Frontal cortex (tissue), 4 donors: ENCODE results near the gene PHYHD1. TPM values are rescaled to one million over a fixed set of nuclear protein-coding genes. Genes with fewer than 3 reads are reported as not detected.

ENCODE experiments used
- DNase-seq, 2 donors: peaks; one replicate each; pipeline ENCODE4 v3.0.0; 2012; ENCODE audit warnings: low spot score in 2 of 2
- FAIRE-seq: peaks from 2 replicates; lab custom pipeline; 2012; peaks lifted over from hg19 to GRCh38; lab: Jason Lieb, UNC
- total RNA-seq: library from RNA; depleted of rRNA; stranded (reverse); fragments of >200 nt; gene quantifications from one replicate; pipeline ENCODE4 v1.2.3, GENCODE V29; 2014
- donor health status: control.
- donor health status: control.
- donor health status: control.

PHYHD1 gene
- total RNA-seq, 1 donor from 2014 or later: 1.2 TPM

DNA sequence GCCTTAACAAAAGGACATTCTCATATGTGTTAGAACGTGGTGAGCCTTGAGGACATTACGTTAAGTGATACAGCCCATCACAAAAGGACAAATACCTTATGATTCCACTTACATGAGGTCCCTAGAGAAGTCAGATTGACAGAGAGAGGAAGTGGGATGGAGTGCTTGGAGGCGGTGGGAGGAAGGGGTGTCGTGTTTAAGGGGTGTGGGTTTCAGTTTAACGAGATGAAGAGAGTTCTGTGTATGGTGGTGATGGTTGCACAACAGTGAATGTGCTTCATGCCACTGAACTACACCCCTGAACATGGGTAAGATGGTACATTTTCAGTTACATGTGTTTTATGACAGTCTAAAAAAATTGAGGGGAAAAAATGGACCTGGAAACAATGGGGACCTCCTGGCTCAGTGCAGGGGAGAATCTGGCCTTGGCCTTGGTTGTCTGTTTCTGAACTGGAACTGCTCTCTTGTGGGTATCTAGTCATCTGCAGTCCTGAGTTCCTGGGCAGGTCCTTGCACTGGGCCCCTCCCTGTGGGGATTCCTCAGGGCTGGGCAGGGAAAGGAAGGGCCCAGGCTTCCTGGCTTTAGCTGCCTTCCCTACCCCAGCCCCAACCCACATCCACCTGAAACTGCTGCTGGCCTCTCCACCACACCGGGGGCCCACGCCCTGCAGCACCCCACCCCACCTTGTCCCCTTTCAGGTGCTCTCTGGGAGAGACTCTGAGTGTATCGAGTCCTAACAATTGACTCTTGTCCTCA is 21.0 kb upstream of the PHYHD1 start:
- DNase-seq (no peak), FAIRE-seq (no peak)

DNA sequence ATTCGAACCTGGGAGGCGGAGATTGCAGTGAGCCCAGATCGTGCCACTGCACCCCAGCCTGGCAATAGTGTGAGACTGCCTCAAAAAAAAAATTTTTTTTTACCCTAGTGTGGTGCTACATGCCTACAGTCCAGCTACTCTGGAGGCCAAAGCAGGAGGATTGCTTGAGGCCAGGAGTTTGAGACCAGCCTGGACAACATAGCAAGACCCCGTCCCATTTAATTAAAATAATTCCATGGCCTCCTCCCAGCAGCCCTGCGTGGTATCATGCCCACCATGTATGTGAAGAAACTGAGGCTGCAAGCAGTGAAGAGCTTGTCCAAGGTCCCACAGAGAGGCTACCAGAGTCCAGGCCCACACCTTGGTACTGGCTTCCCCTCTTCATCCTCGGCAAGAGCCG is 19.4 kb upstream of the PHYHD1 start:
- no peak for DNase-seq
- FAIRE-seq: no peak

DNA sequence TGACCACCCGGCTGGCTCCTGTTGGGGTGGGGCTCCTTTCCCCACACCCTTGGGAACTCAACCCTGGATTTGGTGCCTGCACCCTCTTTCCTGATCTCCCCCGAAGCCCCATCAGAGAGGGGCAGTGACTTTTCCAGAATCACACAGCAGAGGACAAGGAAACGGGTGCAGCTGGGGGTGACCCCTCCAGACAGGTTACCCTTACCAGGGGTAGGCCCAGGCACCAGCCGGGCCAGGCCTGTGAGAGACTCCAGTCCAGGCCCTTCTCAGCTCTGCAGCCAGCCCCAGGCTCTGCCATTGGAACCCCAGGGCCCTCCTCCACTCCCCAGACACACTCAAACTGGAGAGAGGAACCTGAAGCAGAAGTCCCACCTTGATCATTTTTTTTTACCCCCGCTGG is 19.0 kb upstream of the PHYHD1 start:
- DNase-seq (no peak), FAIRE-seq (no peak)

DNA sequence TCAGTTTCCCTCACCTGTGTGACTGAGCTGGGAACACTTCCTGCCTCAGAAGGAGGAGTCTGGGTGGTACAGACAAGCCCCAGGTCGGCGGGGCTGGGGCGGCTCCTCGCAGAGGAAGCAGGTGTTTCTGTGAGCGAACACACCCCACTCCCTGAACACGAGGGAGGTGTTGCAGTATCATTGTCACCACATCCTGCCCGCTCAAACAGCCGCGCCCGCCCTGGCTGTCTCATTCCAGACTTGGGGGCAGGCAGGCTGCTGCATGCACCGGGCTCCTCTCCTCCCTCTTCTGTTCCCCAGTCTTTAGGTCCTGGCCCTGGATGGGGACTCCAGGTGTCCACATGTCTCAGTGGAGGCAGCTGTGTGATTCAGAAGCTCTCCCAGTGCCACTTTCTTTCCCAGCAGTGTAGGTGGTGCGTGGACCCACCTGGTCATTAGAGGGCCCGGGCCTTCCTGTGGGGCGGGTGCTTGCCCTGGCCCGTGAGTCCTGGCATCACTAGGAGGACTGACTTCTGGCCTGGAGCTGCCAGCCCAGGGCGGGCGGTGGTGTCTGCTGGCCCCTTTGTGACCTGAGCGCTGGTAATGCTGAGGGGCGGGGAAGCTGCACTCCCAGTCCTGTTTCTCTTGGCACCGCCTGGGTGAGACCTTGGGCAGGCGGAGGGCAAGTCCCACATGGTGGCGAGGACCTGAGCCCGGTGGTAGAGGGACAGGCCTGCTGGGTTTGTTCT is 18.3 kb upstream of the PHYHD1 start:
- no peak for FAIRE-seq
- DNase-seq: no peak

DNA sequence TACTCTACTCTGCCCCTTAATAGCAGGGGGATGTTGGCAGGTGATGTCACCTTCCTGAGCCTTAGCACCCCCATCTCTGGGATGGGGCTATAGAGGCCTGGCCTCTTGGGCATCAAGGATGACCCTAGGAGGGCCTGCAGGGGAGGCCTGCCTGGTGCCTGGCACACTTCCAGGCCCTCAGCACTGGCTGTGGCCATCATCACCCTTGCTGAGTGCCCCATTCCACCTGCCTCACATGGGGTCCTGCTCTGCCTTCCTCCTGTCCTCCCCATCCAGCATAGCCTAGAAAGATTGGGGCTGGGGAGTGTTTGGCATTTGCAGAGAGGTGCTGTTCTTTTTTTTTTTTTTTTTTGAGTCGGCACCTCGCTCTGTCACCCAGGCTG is 17.7 kb upstream of the PHYHD1 start:
- DNase-seq (no peak), FAIRE-seq (no peak)

DNA sequence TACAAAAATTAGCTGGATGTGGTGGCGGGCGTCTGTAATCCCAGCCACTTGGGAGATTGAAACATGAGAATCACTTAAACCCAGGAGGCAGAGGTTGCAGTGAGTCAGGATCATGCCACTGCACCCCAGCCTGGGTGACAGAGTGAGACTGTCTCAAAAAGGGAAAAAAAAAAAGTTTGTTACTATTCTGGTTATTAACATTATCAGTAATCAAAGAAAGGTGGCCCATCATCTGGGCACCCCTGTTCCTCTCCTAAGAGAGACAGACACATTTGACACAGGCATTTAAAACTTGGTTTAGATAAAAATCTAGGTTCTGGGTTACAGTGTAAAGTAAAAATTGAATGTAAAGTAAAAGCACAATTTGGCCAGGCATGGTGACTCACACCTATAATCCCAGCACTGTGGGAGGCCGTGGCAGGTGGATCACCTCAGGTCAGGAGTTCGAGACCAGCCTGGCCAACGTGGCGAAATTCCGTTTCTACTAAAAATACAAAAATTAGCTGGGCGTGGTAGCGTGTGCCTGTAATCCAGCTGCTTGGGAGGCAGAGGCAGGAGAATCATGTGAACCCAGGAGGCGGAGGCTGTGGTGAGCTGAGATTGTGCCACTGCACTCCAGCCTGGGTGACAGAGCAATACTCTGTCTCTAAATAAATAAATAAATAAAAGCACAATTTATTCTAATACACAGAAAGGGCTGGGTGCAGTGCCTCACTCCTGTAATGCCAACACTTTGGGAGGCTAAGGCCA is 16.7 kb upstream of the PHYHD1 start:
- FAIRE-seq: no peak
- no peak for DNase-seq

DNA sequence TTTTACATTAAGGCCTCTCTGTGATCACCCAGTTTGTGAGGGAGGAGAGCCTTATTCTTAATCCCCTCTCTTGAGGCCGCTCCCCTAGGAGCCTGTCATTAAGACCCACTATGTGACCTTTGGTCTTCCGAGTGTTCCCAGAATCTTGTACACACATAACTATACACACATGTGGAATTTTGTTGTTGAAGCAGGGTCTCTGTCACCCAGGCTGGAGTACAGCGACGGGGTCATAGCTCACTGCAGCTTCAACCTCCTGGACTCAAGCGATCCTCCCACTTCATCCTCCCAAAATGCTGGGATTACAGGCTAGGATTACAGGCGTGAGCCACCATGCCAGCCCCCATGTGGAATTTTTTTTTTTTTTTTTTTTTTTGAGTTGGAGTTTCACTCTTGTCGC is 14.8 kb upstream of the PHYHD1 start:
- DNase-seq (no peak), FAIRE-seq (no peak)

DNA sequence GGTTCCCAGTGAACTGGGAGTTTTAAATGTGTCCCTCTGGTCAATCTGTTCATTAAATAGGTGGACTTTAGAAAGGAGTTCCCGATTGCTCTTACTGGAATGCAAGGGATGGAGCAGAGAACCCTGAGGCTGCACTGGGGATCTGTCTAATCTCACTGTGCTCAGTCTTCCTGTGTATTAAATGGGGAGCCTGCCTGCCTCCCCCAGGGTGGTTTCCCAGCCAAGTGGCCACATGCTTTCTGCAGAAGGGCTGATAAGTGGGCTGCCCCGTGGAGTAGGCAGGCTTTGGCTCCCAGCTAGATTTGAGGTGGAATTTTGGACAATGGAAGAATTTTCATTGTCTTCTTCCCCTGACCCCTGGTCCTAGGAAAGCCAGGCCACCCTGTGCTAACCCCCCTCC is 14.0 kb upstream of the PHYHD1 start:
- FAIRE-seq (no peak), DNase-seq (no peak)

DNA sequence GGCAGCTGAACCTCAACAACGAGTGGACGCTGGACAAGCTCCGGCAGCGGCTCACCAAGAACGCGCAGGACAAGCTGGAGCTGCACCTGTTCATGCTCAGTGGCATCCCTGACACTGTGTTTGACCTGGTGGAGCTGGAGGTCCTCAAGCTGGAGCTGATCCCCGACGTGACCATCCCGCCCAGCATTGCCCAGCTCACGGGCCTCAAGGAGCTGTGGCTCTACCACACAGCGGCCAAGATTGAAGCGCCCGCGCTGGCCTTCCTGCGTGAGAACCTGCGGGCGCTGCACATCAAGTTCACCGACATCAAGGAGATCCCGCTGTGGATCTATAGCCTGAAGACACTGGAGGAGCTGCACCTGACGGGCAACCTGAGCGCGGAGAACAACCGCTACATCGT is 12.4 kb upstream of the PHYHD1 start:
- DNase-seq (no peak), FAIRE-seq (no peak)

DNA sequence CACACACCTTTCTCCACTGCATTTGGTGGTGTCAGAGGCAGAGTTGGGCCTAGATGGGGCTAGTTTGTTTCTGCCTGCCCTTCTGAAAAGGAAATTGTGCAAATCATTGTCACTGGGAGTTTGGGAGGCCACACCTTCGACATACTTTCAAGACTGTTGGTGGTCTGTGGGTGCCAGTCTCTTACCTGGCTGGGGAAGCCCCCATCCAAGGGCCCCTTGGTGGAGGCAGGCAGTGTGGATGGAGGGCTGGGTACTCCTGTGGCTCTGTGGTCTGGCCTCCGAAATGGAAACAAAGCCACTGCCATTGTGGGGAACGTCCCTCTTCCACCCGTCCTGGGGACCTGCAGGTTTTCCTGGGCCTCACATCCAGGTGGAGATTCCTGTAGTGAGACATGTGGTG is 10.9 kb upstream of the PHYHD1 start:
- no peak for FAIRE-seq
- no peak for DNase-seq

DNA sequence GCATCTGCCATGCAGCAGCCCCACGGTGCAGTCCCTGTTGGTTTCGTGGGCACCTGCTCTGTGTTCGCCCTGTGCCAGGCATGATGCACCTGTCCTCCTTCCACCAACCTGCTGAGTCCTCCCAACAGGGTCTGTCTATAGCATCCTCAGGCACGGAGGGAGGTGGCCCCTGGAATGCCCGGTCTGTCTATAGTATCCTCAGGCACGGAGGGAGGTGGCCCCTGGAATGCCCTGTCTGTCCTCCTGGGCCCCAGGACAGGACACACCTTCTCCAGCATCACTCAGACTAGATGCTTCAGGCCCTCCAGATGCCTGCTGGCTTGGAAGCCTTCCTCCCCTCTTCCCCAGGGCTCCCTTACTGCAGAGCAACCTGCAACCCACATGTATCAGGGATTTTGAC is 9.9 kb upstream of the PHYHD1 start:
- DNase-seq (no peak), FAIRE-seq (no peak)

DNA sequence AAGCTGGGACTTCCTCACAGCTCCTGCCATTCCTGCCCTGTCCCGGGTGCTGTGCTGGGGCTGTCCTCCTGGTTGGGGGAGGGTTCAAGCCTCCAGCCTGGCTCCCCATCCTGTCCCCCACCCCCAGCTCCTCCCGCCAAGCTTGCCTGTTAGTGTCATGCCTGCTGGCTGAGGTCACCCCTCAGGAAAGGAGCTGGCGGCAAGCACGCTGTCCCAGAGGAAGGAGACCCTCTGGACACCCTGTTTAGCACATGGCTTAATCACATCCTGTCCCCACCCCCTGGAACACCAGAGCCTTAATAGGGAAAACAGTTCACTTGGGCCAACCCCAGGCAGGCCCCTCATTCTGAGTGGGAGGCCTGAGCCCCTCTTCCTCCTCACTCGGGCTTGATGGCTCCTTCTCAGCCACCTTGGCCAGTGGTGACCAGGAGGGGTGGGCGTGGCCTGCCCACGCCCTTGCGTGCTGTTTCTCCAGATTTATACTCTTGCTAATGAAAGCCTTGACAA is 9.2 kb upstream of the PHYHD1 start:
- DNase-seq (no peak), FAIRE-seq (no peak)

DNA sequence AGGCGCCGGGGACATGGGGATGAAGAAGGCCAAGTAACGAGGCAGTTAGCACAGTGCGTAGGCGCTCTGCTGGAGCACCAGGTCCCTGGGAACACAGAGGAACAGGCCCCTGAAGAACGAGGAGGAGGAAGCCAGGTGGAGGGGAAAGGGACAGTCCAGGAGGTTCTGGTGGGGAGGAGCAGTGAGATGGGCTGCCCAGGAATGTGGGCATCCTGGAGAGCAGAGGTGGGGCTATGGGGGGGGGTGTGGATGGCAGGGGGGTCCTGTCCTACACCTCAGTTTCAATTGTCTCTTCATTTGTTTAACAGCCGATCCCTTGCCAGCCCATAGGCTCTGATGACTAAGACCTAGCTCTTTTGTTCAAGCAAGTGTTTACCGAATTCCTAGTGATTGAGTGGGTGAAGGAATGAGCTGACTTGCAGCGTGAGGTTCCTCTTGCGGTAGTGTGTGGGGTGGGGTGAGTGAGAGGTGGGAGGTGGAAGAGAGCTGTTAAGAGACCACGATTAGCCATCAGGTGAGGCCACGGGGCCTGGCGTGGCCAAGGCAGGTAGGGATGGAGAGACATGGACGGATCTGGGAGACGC is 8.4 kb upstream of the PHYHD1 start:
- no peak for DNase-seq
- no peak for FAIRE-seq

DNA sequence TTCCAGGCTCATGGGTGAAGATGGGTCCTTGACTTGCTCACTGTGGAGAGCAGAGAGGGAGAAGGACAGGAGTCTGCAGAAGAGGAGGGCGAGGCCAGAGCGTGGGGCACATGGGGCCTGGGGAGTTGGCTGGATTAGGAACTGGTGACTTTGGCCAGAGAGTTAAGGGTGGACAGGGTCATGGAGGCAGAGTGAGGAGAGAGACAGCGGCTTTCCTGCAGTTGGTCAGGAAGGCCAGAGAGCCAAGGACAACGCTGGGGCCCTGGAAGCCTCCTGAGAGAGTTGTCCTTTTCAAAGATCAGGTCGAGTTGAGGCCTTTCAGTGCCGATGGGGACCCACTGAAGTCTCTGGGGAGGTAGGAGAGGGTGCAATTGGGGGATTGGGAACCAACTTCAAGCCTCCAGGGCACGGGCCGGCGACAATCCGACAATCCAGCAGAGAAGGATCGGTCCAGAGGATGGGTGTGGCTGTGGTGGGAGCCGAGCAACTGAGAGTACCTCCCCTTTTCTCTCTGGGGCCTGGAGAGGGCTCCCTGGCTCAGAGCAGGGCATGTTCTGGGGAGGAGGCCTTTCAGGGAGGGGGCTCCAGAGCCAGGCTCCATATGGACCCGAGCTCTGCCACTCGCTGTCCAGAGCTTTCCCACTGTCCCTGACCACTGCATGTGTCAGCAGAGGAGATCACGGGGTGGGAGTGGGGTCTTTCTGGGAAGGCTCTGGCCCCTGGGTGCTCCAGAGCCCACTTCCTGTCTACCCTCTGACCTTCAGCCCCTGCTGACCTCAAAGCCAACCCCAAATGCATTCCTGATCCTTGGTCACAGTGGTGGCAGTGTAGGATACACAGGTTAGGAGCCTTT is 7.5 kb upstream of the PHYHD1 start:
- FAIRE-seq: no peak
- DNase-seq: no peak

DNA sequence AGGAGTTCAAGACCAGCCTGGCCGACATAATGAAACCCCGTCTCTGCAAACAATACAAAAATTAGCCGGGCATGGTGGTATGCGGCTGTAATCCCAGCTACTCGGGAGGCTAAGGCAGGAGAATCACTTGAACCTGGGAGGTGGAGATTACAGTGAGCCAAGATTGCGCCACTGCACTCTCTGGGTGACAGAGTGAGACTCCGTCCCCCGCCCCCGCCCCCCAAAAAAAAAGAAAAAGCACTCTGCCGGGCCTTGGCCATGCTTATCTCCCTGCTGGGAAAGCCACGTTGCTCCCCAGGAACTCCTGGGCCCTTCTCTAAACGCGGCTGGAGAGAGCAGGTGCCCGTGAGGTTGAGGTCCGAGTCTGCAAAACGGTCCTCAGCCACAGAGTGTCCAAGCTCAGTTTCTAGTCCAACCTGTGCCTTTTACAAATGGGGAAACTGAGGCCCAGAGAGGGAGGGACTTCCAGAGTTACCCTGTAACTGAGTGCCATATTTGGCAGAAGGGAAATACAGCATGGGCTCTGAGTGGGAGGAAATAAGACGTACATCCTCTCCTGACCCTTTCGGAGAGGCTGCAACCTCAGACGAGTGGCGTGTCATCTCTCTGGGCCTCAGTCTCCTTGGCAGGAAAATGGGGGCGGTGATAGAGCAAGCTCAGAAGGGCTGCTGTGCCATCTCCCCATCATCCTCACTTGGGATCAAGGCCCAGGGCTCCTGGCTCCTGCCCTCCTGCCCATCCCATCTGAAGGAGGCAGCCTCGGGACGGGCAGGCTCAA is 6.6 kb upstream of the PHYHD1 start:
- no peak for FAIRE-seq
- DNase-seq: no peak

DNA sequence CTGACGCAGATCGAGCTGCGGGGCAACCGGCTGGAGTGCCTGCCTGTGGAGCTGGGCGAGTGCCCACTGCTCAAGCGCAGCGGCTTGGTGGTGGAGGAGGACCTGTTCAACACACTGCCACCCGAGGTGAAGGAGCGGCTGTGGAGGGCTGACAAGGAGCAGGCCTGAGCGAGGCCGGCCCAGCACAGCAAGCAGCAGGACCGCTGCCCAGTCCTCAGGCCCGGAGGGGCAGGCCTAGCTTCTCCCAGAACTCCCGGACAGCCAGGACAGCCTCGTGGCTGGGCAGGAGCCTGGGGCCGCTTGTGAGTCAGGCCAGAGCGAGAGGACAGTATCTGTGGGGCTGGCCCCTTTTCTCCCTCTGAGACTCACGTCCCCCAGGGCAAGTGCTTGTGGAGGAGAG is 4.6 kb upstream of the PHYHD1 start:
- no peak for DNase-seq
- no peak for FAIRE-seq

DNA sequence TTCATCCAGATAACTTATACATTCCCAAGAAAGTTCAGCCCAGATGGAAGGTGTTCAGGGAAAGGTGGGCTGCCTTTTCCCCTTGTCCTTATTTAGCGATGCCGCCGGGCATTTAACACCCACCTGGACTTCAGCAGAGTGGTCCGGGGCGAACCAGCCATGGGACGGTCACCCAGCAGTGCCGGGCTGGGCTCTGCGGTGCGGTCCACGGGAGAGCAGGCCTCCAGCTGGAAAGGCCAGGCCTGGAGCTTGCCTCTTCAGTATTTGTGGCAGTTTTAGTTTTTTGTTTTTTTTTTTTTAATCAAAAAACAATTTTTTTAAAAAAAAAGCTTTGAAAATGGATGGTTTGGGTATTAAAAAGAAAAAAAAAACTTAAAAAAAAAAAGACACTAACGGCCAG is 4.0 kb upstream of the PHYHD1 start:
- DNase-seq (no peak), FAIRE-seq (no peak)

DNA sequence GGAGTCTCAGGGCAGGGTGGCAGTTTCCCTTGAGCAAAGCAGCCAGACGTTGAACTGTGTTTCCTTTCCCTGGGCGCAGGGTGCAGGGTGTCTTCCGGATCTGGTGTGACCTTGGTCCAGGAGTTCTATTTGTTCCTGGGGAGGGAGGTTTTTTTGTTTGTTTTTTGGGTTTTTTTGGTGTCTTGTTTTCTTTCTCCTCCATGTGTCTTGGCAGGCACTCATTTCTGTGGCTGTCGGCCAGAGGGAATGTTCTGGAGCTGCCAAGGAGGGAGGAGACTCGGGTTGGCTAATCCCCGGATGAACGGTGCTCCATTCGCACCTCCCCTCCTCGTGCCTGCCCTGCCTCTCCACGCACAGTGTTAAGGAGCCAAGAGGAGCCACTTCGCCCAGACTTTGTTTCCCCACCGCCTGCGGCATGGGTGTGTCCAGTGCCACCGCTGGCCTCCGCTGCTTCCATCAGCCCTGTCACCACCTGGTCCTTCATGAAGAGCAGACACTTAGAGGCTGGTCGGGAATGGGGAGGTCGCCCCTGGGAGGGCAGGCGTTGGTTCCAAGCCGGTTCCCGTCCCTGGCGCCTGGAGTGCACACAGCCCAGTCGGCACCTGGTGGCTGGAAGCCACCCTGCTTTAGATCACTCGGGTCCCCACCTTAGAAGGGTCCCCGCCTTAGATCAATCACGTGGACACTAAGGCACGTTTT is 3.5 kb upstream of the PHYHD1 start:
- DNase-seq: peak; percentile 60 to 75
- no peak for FAIRE-seq
